Measurements from ENCODE around the gene IQSEC3. TPM values are rescaled to one million over a fixed set of nuclear protein-coding genes. Genes with fewer than 3 reads are reported as not detected.

The IQSEC3 gene
- total and polyA plus RNA-seq, 2 donors from 2014 or later = 1.4 to 6.9 TPM

GRCh38 chr12:84056-84455, 17.5 kb downstream of the IQSEC3 start:
- H3K36me3 ChIP-seq (ENCODE audit: control insufficient read depth in 2 of 3, insufficient read depth in 3 of 3, low read length in 3 of 3) = no peaks in the 10 kb centered on the region
- peaks cover 0 to 10% (median 5%) of the 10 kb centered on the region in 3 donors for H3K4me1 ChIP-seq (ENCODE audit: control insufficient read depth in 2 of 3, insufficient read depth in 2 of 3, low read depth in 1 of 3, low read length in 3 of 3)
- H3K4me3 ChIP-seq (ENCODE audit: low read length in 3 of 3) = no peak overlapping the region
- TF ChIP-seq CTCF (IDR thresholded peaks at IDR 0.05; ENCODE audit: borderline replicate concordance, extremely low read depth, insufficient read depth) = no peak
- no peak overlapping the region for H3K27ac ChIP-seq (ENCODE audit: low read depth in 2 of 2, low read length in 2 of 2)
- H3K9me3 ChIP-seq (ENCODE audit: control insufficient read depth in 2 of 3, insufficient read depth in 1 of 3, low read length in 3 of 3) = no peaks in the 10 kb centered on the region
- no peak overlapping the region for H3K9ac ChIP-seq (ENCODE audit: low read length in 3 of 3)
- H3K27me3 ChIP-seq (ENCODE audit: control insufficient read depth, insufficient read depth, low read length) = peaks cover 2% of the 10 kb centered on the region
- DNase-seq (no peak), FAIRE-seq (no peak)
- intact Hi-C loops (cut with DNase I) = no loop called here

- TF ChIP-seq CTCF (IDR thresholded peaks at IDR 0.05; ENCODE audit: borderline replicate concordance, extremely low read depth, insufficient read depth) = no peak
- Histone ChIP-seq H3K9ac (ENCODE audit: low read length in 3 of 3) (no peak overlapping the region), H3K4me3 (ENCODE audit: low read length in 3 of 3) (no peak overlapping the region)
Measured at GRCh38 chr12:85191-85666, 18.7 kb downstream of the IQSEC3 start.

GRCh38 chr12:87315-87714, 20.7 kb downstream of the IQSEC3 start:
- TF ChIP-seq CTCF (IDR thresholded peaks at IDR 0.05; ENCODE audit: borderline replicate concordance, extremely low read depth, insufficient read depth) = no peak
- Histone ChIP-seq H3K9me3 (ENCODE audit: control insufficient read depth in 2 of 3, insufficient read depth in 1 of 3, low read length in 3 of 3) (peaks cover 0 to 5% (median 0%) of the 10 kb centered on the region in 3 donors), H3K27me3 (ENCODE audit: control insufficient read depth, insufficient read depth, low read length) (no peaks in the 10 kb centered on the region), H3K4me3 (ENCODE audit: low read length in 3 of 3) (no peak overlapping the region), H3K4me1 (ENCODE audit: control insufficient read depth in 2 of 3, insufficient read depth in 2 of 3, low read depth in 1 of 3, low read length in 3 of 3) (no peaks in the 10 kb centered on the region), H3K9ac (ENCODE audit: low read length in 3 of 3) (no peak overlapping the region), H3K27ac (ENCODE audit: low read depth in 2 of 2, low read length in 2 of 2) (no peak overlapping the region), H3K36me3 (ENCODE audit: control insufficient read depth in 2 of 3, insufficient read depth in 3 of 3, low read length in 3 of 3) (no peaks in the 10 kb centered on the region)
- FAIRE-seq (no peak), DNase-seq (no peak)
- intact Hi-C loops (cut with DNase I) = no loop called here

More at GRCh38 chr12:85191-85666, 18.7 kb downstream of the IQSEC3 start:
- peaks cover 2% of the 10 kb centered on the region for H3K27me3 ChIP-seq (ENCODE audit: control insufficient read depth, insufficient read depth, low read length)
- no peaks in the 10 kb centered on the region for H3K36me3 ChIP-seq (ENCODE audit: control insufficient read depth in 2 of 3, insufficient read depth in 3 of 3, low read length in 3 of 3)
- DNase-seq (no peak), FAIRE-seq (no peak)
- peaks cover 0 to 5% (median 0%) of the 10 kb centered on the region in 3 donors for H3K9me3 ChIP-seq (ENCODE audit: control insufficient read depth in 2 of 3, insufficient read depth in 1 of 3, low read length in 3 of 3)
- intact Hi-C loops (cut with DNase I) = no loop called here
- H3K4me1 ChIP-seq (ENCODE audit: control insufficient read depth in 2 of 3, insufficient read depth in 2 of 3, low read depth in 1 of 3, low read length in 3 of 3) = peaks cover 0 to 7% (median 5%) of the 10 kb centered on the region in 3 donors
- no peak overlapping the region for H3K27ac ChIP-seq (ENCODE audit: low read depth in 2 of 2, low read length in 2 of 2)

GRCh38 chr12:87856-88255, 21.3 kb downstream of the IQSEC3 start:
- intact Hi-C loops (cut with DNase I) = no loop called here
- no peaks in the 10 kb centered on the region for H3K27me3 ChIP-seq (ENCODE audit: control insufficient read depth, insufficient read depth, low read length)

More at GRCh38 chr12:87856-88255, 21.3 kb downstream of the IQSEC3 start:
- TF ChIP-seq CTCF (IDR thresholded peaks at IDR 0.05; ENCODE audit: borderline replicate concordance, extremely low read depth, insufficient read depth) = no peak
- Histone ChIP-seq H3K27ac (ENCODE audit: low read depth in 2 of 2, low read length in 2 of 2) (no peak overlapping the region), H3K36me3 (ENCODE audit: control insufficient read depth in 2 of 3, insufficient read depth in 3 of 3, low read length in 3 of 3) (no peaks in the 10 kb centered on the region), H3K4me1 (ENCODE audit: control insufficient read depth in 2 of 3, insufficient read depth in 2 of 3, low read depth in 1 of 3, low read length in 3 of 3) (no peaks in the 10 kb centered on the region), H3K4me3 (ENCODE audit: low read length in 3 of 3) (no peak overlapping the region), H3K9ac (ENCODE audit: low read length in 3 of 3) (no peak overlapping the region), H3K9me3 (ENCODE audit: control insufficient read depth in 2 of 3, insufficient read depth in 1 of 3, low read length in 3 of 3) (peaks cover 0 to 5% (median 0%) of the 10 kb centered on the region in 3 donors)
- DNase-seq = no peak
- FAIRE-seq = no peak

All from kidney (tissue), 14 donors.